Liver (tissue), 3 donors: ENCODE data around the gene WDFY3.

Experiments used
- CTCF ChIP-seq: fragments of 150-350 bp; IDR thresholded peaks from 2 replicates; pipeline ENCODE4 v1.5.1; 2017; ENCODE audit warnings: improper control_type of control experiment, low read depth, low read length; ENCODE audit not compliant: missing input control
- FOXA1 ChIP-seq: IDR thresholded peaks from 2 replicates; pipeline ENCODE4 v1.6.1; 2016; ENCODE audit warnings: antibody characterized with exemption
- MAX ChIP-seq: IDR thresholded peaks from 2 replicates; pipeline ENCODE4 v1.6.1; 2016; ENCODE audit warnings: antibody characterized with exemption
- NR2F2 ChIP-seq: IDR thresholded peaks from 2 replicates; pipeline ENCODE4 v1.6.1; 2016; ENCODE audit warnings: antibody characterized with exemption
- REST ChIP-seq: IDR thresholded peaks from 2 replicates; pipeline ENCODE4 v1.6.1; 2016; ENCODE audit warnings: antibody characterized with exemption, mild to moderate bottlenecking
- SP1 ChIP-seq: IDR thresholded peaks from 2 replicates; pipeline ENCODE4 v1.6.1; 2018; ENCODE audit warnings: antibody characterized with exemption, mild to moderate bottlenecking
- donor health status: healthy.
- donor health status: healthy.

GRCh38 chr4:84689197-84689596, 277.3 kb downstream of the WDFY3 start:
- TF ChIP-seq FOXA1 = no peak
- no peak for TF ChIP-seq CTCF
- no peak for TF ChIP-seq MAX
- TF ChIP-seq REST = no peak
- TF ChIP-seq SP1 = no peak
- no peak for TF ChIP-seq NR2F2
